H1 (cell line): ENCODE results near the gene STAU1. TPM values are rescaled to one million over a fixed set of nuclear protein-coding genes. Genes with fewer than 3 reads are reported as not detected.

Experiments
- CTBP2 ChIP-seq: IDR thresholded peaks from 2 replicates; pipeline ENCODE4 v1.7.0; 2011; ENCODE audit warnings: borderline replicate concordance, mild to moderate bottlenecking, moderate library complexity, mixed read lengths, low read length; ENCODE audit not compliant: insufficient read depth, insufficient read length
- HDAC6 ChIP-seq: IDR thresholded peaks from one replicate; pipeline ENCODE4 v1.7.1; 2012; ENCODE audit warnings: low read depth, mild to moderate bottlenecking, inconsistent platforms, low read length, moderate library complexity
- JUND ChIP-seq: IDR thresholded peaks from 2 replicates; pipeline ENCODE4 v1.6.1; 2011; ENCODE audit warnings: mild to moderate bottlenecking, improper control_type of control experiment, low read length
- NRF1 ChIP-seq: IDR thresholded peaks from 2 replicates; pipeline ENCODE4 v1.6.1; 2011; ENCODE audit warnings: mild to moderate bottlenecking, low read depth, low read length, improper control_type of control experiment
- RAD21 ChIP-seq, 2 experiments: IDR thresholded peaks in 1 of 2; conservative IDR thresholded peaks in 1 of 2; 2 replicates each; pipeline ENCODE4 v1.6.1; 2011; ENCODE audit warnings: low read depth in 2 of 2, low read length in 2 of 2, improper control_type of control experiment in 1 of 2, inconsistent platforms in 1 of 2, mild to moderate bottlenecking in 1 of 2, moderate library complexity in 1 of 2
- SP2 ChIP-seq: IDR thresholded peaks from 2 replicates; pipeline ENCODE4 v1.6.1; 2012; ENCODE audit warnings: mild to moderate bottlenecking, low read length, inconsistent platforms
- polyA plus RNA-seq, 7 experiments: library from polyadenylated mRNA; depleted of rRNA in 3 of 7; stranded (reverse) in 5 of 7; unstranded in 2 of 7; fragments of >200 nt in 5 of 7; fragments of 200-250 nt in 2 of 7; gene quantifications; 1 replicate in 5 of 7; 2 replicates in 1 of 7; 4 replicates in 1 of 7; pipeline versions ENCODE4 v1.2.1 to v1.2.3, GENCODE V29; 2011 to 2013; ENCODE audit warnings: missing spikeins in 2 of 7, mixed read lengths in 2 of 7
- total RNA-seq: library from RNA; stranded (reverse); fragmentation: NEBNext Ultra II Directional; extraction: Animal tissue kit (Norgen Biotek cat#: 25700); gene quantifications from 2 replicates; pipeline ENCODE4 v1.2.1, GENCODE V29; 2021

The STAU1 gene
- total and polyA plus RNA-seq, 2 of the 8 experiments (the other 6 are each of a cell fraction or from before 2014, with no cell fraction given), result 41.4 to 107 TPM

DNA sequence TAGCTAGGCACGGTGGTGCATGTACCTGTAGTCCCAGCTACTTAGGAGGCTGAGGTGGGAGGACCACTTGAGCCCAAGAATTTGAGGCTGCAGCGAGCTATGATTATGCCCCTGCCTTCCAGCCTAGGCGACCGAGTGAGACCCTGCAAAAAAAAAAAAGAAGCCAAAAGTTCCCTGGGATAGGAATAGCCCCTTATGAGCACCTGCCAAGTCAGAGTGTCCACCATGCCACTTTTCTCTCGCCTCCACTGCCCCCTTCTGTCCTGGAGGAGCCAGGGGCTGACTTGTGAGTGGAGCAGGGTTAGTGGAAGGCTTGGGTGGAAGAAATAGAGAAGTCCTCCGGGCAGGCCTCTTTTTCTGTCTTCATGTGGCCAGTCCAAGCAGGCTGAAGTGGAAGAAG, 18.9 kb upstream of the STAU1 start (continued):
- TF ChIP-seq JUND (no peak), HDAC6 (no peak), NRF1 (no peak), RAD21 (IDR thresholded peaks at IDR 0.05 in 1 of 2, conservative IDR thresholded peaks at IDR 0.05 in 1 of 2; ENCODE audit: low read depth in 2 of 2, low read length in 2 of 2) (peak; percentile 52 to 63; a peak in 3 of 4 replicates), SP2 (peak; percentile 32; the same call in 1 of the 2 replicates), CTBP2 (no peak)
